ENCODE data around the gene ITGAD.

Gene ITGAD

DNA sequence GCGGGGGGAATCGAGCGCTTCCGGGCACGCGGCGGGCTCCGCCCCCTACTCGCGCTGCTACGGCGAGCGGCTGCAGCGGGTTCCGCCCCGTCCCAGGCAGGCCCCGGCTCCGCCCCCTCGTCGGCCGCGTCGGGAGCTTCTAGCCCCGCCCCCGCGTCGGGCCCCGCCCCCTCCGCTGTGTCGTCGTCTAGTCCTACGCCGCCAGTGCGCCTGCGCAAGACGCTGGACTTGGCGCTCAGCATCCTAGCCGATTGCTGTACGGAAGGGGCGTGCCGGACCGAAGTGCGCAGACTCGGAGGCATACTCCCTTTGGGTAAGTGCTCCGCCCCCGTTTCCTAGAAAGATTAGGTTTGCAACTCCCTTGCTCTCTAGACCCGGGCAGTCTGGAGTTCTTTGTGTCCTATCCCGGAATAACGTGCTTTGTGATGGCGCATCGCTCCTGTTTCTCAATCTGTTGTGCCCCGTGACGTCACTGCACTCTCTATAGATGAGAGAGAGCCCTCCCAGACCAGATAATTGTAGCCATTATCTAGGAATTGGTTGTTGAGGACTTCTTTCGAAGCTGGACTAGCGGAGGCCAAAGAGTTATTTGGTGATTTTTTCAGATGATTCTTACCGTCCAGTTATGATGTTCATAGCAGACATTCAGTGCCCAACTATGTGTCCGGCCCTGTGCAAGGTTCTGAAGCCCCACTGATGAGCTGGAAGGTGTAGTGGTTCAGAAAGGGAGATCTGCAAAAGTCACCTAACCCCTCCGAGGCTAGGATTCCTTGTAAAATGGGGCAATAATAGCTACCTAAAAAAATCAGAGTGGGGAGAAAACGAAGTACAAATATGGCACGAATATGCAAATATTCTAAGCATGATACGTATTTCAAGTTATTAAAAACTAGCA lies 66.8 kb downstream of the ITGAD start:
- DNase-seq (ENCODE audit: low spot score) = peak; percentile 100

DNA sequence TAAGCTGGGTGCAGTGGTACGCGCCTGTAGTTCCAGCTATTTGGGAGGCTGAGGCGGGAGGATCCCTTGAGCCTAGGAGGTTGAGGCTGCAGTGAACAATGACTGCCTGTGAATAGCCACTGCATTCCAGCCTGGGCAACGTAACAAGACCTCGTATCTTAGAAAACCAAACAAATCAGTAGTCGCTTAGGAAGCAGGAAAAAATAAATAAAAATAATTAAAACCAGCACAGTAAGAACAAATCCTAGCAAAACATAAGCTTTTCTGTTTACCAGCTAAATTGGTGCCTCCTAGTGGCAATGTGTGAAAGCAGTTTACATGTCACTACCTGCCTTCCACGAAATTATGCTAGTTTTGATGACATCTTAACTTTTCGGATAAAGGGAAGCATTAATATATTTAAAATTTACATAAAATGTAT lies 67.5 kb downstream of the ITGAD start:
- peak; percentile 68 for DNase-seq (ENCODE audit: low spot score)

DNA sequence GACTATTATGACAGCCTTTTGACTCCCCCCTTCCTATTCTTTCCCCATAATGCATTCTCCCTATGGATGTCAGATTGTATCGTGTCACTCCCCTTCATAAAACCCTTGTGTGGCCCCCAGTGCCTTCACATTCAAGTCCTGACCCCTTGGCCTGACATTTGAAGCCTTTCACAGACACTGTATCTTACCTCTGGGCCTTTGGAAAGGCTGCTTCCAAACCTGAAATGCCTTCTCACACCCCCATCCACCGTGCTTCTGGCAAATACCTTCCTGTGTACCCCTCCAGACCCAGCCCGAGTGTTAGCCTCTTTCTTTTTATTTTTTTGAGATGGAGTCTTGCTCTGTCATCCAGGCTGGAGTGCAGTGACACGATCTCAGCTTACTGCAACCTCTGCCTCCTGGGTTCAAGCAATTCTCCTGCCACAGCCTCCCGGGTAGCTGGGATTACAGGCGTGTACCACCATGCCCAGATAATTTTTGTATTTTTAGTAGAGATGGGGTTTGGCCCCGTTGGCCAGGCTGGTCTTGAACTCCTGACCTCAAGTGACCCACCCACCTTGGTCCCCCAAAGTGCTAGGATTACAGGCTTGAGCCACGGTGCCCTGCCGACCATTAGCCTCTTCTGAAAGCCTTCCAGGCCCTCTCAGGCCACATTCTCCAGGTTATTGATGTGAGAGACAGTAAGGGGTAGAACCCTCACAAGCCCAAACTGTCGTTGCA lies 68.2 kb downstream of the ITGAD start:
- no peak for DNase-seq (ENCODE audit: low spot score)

DNA sequence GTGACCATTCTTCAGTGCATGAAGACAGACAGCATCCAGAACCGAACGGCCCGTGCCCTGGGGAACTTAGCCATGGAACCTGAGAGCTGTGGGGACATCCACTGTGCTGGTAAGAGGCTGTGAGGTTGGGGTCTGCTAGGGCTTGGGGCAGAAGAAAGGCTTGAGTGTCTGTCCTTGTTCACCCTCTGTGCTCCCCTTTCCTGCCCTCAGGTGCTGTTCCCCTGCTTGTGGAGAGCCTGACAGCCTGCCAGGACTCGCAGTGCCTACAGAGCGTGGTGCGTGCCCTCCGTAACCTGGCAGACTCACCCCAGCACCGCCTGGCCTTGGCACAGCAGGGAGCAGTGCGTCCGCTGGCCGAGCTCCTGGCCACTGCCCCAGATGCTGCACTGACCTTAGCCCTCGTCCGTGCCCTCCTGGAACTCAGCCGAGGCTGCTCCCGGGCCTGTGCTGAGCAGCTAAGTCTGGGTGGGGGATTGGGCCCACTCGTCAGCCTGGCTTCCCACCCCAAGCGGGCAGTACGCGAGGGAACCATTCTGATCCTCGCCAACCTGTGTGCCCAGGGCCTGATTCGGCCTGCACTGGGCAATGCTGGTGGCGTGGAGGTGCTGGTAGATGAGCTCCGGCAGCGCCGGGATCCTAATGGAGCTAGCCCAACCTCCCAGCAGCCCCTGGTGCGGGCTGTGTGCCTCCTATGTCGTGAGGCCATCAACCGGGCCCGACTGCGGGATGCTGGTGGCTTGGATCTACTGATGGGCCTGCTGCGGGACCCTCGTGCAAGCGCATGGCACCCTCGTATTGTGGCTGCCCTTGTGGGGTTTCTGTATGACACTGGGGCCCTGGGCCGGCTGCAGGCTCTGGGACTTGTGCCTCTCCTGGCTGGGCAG lies 69.0 kb downstream of the ITGAD start:
- DNase-seq (ENCODE audit: low spot score) = no peak

GRCh38 chr16:31464348-31464769 lies 71.2 kb downstream of the ITGAD start:
- no peak for DNase-seq (ENCODE audit: low spot score)

DNA sequence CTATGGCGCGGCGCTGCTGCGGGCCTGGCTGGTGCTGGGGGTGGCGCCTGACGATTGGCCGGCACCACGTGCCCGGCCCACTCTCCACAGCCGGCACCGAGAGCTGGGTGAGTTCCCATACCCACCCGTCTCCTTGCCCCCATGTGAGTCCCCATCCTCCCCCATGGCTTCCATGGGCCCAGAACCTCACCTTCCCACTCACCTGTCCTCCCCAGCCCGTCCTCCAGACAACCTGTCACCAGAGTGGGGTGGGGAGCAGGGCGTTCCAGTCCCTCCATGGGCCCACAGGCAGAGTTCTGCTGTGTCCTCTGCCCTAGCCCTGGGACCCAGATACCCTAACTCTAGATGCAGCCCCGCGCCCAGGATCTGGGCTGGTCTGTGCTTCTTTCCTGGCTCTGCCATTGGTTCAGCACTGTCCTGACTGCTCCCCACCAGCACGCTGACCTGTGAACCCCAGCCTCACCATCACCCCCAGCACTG lies 71.7 kb downstream of the ITGAD start:
- DNase-seq (ENCODE audit: low spot score) = no peak

DNA sequence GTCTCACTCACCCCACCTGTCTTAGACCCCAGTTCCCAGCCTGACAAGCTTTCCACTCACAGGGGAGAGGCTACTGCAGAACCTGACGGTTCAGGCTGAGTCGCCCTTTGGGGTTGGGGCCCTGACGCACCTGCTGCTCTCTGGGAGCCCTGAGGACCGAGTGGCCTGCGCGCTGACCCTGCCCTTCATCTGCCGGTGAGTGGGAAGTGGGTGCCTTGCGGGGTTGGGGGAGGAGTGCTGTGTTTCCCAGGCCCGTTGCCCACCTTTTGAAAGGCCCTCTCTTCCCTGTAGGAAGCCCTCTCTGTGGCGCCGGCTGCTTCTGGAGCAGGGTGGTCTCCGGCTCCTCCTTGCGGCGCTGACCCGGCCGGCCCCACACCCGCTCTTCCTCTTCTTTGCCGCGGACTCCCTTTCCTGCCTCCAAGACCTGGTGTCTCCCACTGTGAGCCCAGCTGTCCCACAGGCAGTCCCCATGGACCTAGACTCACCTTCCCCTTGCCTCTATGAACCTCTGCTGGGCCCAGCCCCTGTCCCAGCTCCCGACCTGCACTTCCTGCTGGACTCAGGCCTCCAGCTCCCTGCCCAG lies 72.7 kb downstream of the ITGAD start:
- DNase-seq (ENCODE audit: low spot score) = no peak

- no peak for DNase-seq (ENCODE audit: low spot score)
These were observed 73.3 kb downstream of the ITGAD start for GRCh38 chr16:31466381-31466841.

DNA sequence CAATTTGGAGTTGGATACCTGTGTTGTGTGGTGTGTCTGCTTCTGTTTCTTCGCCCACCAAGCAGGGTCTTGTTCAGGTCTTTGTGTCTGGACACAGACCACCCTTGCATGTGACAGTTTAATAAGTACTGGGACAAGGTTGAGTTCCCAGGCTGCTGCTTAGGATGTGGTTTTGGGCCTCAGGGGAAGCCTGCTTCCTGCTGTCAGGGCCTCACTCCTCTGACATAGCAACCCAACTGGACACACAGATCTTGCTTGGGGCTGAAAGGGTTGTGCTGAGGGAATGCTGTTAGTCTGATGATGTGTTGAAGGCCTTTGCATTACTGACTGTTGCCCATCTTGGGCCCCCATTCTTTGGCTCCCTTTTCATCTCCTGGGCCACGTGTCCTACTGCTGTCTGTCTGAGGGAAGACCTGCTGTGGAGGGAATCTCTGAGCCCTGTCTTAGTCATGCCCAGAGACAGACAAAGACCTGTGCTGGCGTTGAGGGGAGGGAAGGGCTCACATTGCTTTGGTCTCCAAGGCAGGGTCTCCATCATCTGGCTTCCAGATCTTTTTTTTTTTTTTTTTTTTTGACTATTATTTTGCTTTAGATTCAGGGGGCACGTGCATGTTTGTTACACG lies 74.1 kb downstream of the ITGAD start:
- no peak for DNase-seq (ENCODE audit: low spot score)

DNA sequence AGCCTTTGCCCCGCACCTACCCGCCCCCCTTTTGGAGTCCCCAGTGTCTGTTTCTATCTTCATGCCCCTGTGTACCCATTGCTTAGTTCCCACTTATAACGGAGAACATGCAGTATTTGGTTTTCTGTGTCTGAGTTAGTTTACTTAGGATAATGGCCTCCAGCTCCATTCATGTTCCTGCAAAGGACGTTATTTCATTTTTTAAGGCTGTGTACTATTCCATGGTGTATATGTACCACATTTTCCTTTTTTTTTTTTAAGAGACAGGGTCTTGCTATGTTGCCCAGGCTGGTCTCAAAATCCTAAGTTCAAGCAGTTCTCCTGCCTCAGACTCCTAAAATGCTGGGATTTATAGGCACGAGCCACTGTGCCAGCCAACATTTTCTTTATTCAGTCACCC lies 74.7 kb downstream of the ITGAD start:
- DNase-seq (ENCODE audit: low spot score) = no peak

- DNase-seq (ENCODE audit: low spot score) = no peak
These were observed 77.5 kb downstream of the ITGAD start for GRCh38 chr16:31470615-31471014.

GRCh38 chr16:31471241-31471874 lies 78.2 kb downstream of the ITGAD start:
- DNase-seq (ENCODE audit: low spot score) = no peak

GRCh38 chr16:31471875-31472708 lies 79.0 kb downstream of the ITGAD start, which contains the start of gene TGFB1I1:
TSS of gene TGFB1I1 (plus strand) at chr16:31472152. CDS start at chr16:31472189, 37 bp downstream.
- DNase-seq (ENCODE audit: low spot score) = peak; percentile 54

DNA sequence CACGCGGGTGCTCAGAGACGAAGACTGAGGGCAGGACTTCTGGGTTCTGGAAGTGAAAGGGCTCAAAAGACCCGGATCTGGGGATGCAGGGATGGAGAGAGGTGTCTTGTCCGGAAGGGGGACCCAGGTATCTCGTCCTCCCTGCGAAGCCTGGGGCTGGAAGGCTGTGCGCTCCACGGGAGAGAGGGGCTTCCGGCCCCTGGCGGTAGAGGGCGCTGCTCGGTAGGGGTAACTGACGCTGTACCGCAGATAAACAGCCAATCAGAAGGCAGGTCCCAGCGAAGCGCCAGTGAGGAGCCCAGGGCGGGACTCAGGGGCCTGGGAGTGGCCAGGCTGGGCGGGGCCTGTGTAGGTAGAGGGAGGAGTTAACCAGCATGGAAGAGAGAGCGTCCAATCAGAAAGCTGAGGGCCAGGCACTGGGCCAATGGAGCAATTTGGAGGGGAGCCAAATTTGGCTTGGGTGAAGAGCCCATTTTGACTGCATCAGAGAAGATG lies 79.6 kb downstream of the ITGAD start:
- DNase-seq (ENCODE audit: low spot score) = peak; percentile 89

DNA sequence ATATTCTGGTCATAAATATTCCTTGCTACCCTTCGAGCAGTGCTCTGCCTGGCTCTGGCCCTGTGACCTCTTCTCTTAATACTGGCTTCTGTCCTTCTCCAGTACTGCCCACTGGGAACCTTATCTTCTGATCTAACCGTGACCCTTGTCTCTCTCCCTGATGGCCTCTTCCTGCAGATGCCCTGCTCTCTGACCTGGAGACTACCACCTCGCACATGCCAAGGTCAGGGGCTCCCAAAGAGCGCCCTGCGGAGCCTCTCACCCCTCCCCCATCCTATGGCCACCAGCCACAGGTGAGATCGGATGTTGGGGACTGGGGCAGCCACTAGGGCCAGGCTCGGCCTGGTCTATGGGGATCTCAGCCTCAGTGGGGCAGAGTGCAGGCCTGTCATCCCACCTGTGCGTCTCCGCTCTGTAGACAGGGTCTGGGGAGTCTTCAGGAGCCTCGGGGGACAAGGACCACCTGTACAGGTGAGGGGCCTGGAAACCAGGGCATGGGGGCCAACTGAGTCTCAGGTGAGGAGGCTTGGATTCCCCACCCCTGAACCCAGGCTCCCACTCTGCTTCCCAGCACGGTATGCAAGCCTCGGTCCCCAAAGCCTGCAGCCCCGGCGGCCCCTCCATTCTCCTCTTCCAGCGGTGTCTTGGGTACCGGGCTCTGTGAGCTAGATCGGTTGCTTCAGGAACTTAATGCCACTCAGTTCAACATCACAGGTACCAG lies 80.3 kb downstream of the ITGAD start:
- DNase-seq (ENCODE audit: low spot score) = no peak

- peak; percentile 43 for DNase-seq (ENCODE audit: low spot score)
These were observed 81.1 kb downstream of the ITGAD start for GRCh38 chr16:31474173-31474714.

- DNase-seq (ENCODE audit: low spot score) = no peak
These were observed 81.9 kb downstream of the ITGAD start for GRCh38 chr16:31474773-31475738.

All from RKO (cell line).